Stomach (tissue), 4 donors: ENCODE measurements around the gene RHEX.

Experiments used
- EP300 ChIP-seq: sonication (generic); formaldehyde crosslinking; IDR thresholded peaks from one replicate; pipeline ENCODE4 v1.6.1; 2017; ENCODE audit warnings: antibody characterized with exemption
- POLR2AphosphoS5 ChIP-seq, 3 donors: sonication (generic); formaldehyde crosslinking; IDR thresholded peaks; one replicate each; pipeline ENCODE4 v1.6.1; 2016; ENCODE audit warnings: antibody characterized with exemption in 3 of 3
- TF ChIP-seq, protein P1 (sequence below), 7 experiments: fragments of 450-650 bp in 4 of 7; fragments of 200-600 bp in 3 of 7; sonication (generic) in 3 of 7; IDR thresholded peaks; one replicate each; pipeline ENCODE4 v1.5.1; 2016 to 2019; ENCODE audit warnings: antibody characterized with exemption in 7 of 7, control low read depth in 2 of 7, mild to moderate bottlenecking in 1 of 7

DNA sequence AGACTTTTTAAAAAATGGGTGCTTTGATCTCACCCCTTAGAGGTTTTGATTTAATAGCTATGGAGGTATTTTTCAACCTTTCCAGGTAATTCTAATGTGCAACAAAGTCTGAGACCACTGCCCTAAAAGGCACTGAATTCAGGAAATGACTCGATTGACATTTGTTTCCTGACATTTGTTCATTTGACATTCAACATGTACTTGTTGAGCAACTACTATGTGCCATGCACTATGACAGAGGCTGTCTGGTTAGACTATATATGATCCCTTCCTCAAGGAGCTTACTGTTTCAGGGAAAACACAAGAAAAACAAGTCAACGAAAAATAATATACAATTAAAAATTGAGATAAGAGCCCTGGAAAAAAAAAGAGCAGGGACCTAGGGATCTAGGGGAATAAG, 89.8 kb downstream of the RHEX start:
- TF ChIP-seq EP300 (no peak), POLR2AphosphoS5 (IDR thresholded peaks at IDR 0.05) (no peak)
- TF ChIP-seq, protein P1, sequence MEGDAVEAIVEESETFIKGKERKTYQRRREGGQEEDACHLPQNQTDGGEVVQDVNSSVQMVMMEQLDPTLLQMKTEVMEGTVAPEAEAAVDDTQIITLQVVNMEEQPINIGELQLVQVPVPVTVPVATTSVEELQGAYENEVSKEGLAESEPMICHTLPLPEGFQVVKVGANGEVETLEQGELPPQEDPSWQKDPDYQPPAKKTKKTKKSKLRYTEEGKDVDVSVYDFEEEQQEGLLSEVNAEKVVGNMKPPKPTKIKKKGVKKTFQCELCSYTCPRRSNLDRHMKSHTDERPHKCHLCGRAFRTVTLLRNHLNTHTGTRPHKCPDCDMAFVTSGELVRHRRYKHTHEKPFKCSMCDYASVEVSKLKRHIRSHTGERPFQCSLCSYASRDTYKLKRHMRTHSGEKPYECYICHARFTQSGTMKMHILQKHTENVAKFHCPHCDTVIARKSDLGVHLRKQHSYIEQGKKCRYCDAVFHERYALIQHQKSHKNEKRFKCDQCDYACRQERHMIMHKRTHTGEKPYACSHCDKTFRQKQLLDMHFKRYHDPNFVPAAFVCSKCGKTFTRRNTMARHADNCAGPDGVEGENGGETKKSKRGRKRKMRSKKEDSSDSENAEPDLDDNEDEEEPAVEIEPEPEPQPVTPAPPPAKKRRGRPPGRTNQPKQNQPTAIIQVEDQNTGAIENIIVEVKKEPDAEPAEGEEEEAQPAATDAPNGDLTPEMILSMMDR (IDR thresholded peaks at IDR 0.05): no peak
